Aorta (tissue), 5 donors: Measurements from ENCODE around the gene GAGE10. TPM values are rescaled to one million over a fixed set of nuclear protein-coding genes. Genes with fewer than 3 reads are reported as not detected.

Experiments
- ATAC-seq: fragments of 200-7000 bp; cut with Tn5 transposase; one replicate; pipeline ENCODE4 v1.9.1; 2022; ENCODE audit warnings: moderate library complexity; ENCODE audit not compliant: low FRiP score
- DNase-seq, 2 donors: peaks; one replicate each; pipeline ENCODE4 v3.0.0-alpha.2; 2020
- H3K27ac ChIP-seq, 2 donors: one replicate each; pipeline ENCODE4 v1.5.1; 2013; ENCODE audit warnings: low read length in 2 of 2, mild to moderate bottlenecking in 2 of 2, moderate library complexity in 2 of 2, control low read depth in 1 of 2, inconsistent platforms in 1 of 2, low read depth in 1 of 2
- H3K27me3 ChIP-seq, 2 donors: one replicate each; pipeline ENCODE4 v1.6.1; 2013; ENCODE audit warnings: control low read depth in 1 of 2, low read length in 1 of 2, mild to moderate bottlenecking in 1 of 2, moderate library complexity in 1 of 2; ENCODE audit not compliant: insufficient read depth in 2 of 2, control insufficient read depth in 1 of 2
- H3K36me3 ChIP-seq, 2 donors: one replicate each; pipeline ENCODE4 v1.6.1; 2013; ENCODE audit warnings: control low read depth in 1 of 2, low read length in 1 of 2, mild to moderate bottlenecking in 1 of 2; ENCODE audit not compliant: insufficient read depth in 2 of 2, control insufficient read depth in 1 of 2
- H3K4me1 ChIP-seq, 2 donors: one replicate each; pipeline ENCODE4 v1.6.1; 2013; ENCODE audit warnings: low read length in 2 of 2, control low read depth in 1 of 2, mild to moderate bottlenecking in 1 of 2, moderate library complexity in 1 of 2; ENCODE audit not compliant: insufficient read depth in 2 of 2, control insufficient read depth in 1 of 2
- H3K4me3 ChIP-seq, 2 donors: one replicate each; pipeline ENCODE4 v1.5.1; 2013; ENCODE audit warnings: low read length in 2 of 2, control low read depth in 1 of 2, mild to moderate bottlenecking in 1 of 2
- H3K9me3 ChIP-seq: one replicate; pipeline ENCODE4 v1.6.1; 2013; ENCODE audit warnings: mild to moderate bottlenecking, low read length; ENCODE audit not compliant: control insufficient read depth
- WGBS, 2 donors: extraction: QIAGEN DNeasy Blood & Tissue Kit; methylation state at CpG; one replicate each; pipeline ENCODE4 v1.1.7; 2013; 5-methylcytosine and 5-hydroxymethylcytosine counted together
- intact Hi-C, 2 donors: fragments of 100-400 bp; cut with DNase I; formaldehyde crosslinking; loops; one replicate each; pipeline versions ENCODE4 v1.14.2 to v1.15.0; 2022
- polyA plus RNA-seq, 2 donors: library from polyadenylated mRNA; stranded (reverse); fragments of 200-250 nt; gene quantifications; one replicate each; pipeline ENCODE4 v1.2.3, GENCODE V29; 2013
- total RNA-seq, 2 donors: library from RNA; stranded (reverse); fragmentation: NEBNext Ultra II Directional; extraction: Animal tissue kit (Norgen Biotek cat#: 25700); gene quantifications; one replicate each; pipeline ENCODE4 v1.2.1, GENCODE V29; 2021
- donor health status: healthy with polysubstance abuse.
- donor health status: Bipolar disorder and iron deficiency.
- donor health status: DM: no; HTN: no; CAD: no.
- donor health status: DM: no; HTN: no; CAD: no.
- donor health status: DM: yes; HTN: yes; CAD: no.

Gene GAGE10
- total and polyA plus RNA-seq, 4 donors = not detected

GRCh38 chrX:49272421-49272820 lies 31.0 kb upstream of the GAGE10 start:
- ATAC-seq (no peak), DNase-seq (peak; percentile 9 to 23)
- intact Hi-C loops = loop anchor here in 1 of 2 donors (5.0 kb wide), 1 partner anchor 80 kb away; no protein-coding TSS in a partner anchor
- Histone ChIP-seq H3K9me3 (no peaks in the 10 kb centered on the region), H3K4me1 (peaks cover 0 to 2% of the 10 kb centered on the region in 2 donors), H3K4me3 (no peak overlapping the region), H3K36me3 (no peaks in the 10 kb centered on the region), H3K27ac (no peak overlapping the region), H3K27me3 (no peaks in the 10 kb centered on the region)
- 56 to 66% methylated on average over 6 of the region's 6 CpGs for WGBS, 2 donors

GRCh38 chrX:49273181-49273727 lies 30.2 kb upstream of the GAGE10 start:
- intact Hi-C loops = loop anchor here in 1 of 2 donors (5.0 kb wide), 1 partner anchor 81 kb away; no protein-coding TSS in a partner anchor
- Histone ChIP-seq H3K4me3 (no peak overlapping the region), H3K36me3 (no peaks in the 10 kb centered on the region), H3K4me1 (peaks cover 0 to 2% of the 10 kb centered on the region in 2 donors), H3K9me3 (no peaks in the 10 kb centered on the region), H3K27me3 (no peaks in the 10 kb centered on the region), H3K27ac (no peak overlapping the region)
- WGBS, 2 donors = 81 to 84% methylated on average over 8 of the region's 8 CpGs
- DNase-seq = peak; percentile 8 to 26
- no peak for ATAC-seq

- Histone ChIP-seq H3K9me3 (no peaks in the 10 kb centered on the region), H3K36me3 (no peaks in the 10 kb centered on the region), H3K4me3 (no peak overlapping the region), H3K27me3 (no peaks in the 10 kb centered on the region), H3K27ac (no peak overlapping the region), H3K4me1 (peaks cover 0 to 2% of the 10 kb centered on the region in 2 donors)
- 19 to 31% methylated on average over 1 of the region's 1 CpG for WGBS, 2 donors
- ATAC-seq = no peak
- no peak for DNase-seq
- intact Hi-C loops = no loop called here
These were observed 27.2 kb upstream of the GAGE10 start for GRCh38 chrX:49276207-49276606.

DNA sequence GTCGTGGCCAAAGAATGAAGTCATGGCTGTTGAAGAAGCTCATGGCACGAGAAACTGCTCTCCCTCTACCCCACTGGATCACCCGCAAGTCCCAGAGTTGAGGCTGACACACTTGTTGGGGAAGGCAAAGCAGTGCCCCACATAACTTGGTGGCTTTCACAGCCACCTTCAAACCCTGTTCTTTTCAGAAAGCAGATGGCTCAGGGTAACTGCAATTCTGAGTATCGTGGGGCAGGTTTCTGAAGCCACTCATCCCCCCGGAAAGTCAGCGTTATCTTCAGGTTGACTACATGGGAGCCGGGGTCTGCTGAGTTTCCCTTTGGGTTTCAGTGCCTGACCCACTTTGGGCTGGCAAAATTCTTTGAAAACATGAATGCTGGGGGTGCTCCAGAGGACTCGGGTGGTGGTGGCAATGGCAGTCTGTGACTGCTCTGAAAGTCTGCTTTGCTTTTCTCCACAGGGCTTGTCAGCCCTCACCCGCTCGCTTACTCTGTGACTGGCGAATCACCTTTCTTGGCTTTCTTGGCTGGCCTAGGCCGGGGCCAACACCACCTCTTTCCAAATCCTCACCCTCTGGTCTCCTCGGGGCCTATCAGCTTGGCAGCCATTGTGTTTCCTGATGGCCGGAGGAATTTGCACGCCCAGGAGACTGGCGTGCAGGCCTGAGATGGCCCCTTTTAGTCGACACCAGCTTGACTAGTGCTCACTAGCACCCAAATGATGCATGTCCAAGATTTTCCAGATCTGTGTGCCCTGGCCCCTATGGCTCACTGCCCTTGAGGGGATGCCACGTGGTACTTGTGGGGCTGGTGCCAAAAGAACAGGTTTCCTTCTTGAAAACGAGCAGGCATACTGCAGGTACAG lies 26.5 kb upstream of the GAGE10 start:
- Histone ChIP-seq H3K36me3 (no peaks in the 10 kb centered on the region), H3K27ac (peak overlapping the region; percentile 30 to 33), H3K27me3 (no peaks in the 10 kb centered on the region), H3K9me3 (no peaks in the 10 kb centered on the region), H3K4me1 (peaks cover 0 to 2% of the 10 kb centered on the region in 2 donors), H3K4me3 (no peak overlapping the region)
- 38 to 42% methylated on average over 19 of the region's 19 CpGs for WGBS, 2 donors
- intact Hi-C loops = no loop called here
- ATAC-seq (no peak), DNase-seq (no peak)

DNA sequence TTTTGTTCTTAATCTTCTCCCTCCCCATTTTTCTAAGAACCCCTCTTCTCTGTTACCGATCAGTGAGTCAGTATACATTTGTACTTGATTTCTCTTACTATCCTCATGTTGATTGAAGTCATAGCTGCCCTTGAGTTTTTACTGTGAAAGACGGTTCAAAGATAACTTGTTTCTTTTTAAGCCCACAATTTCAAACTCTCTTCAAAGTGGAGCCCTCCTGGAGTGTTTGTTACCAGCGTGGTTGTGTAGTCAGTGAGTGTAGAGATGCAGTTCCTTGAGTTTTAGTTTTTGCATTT lies 26.0 kb upstream of the GAGE10 start:
- peak overlapping the region in 1 of 2 donors; percentile 33 for H3K27ac ChIP-seq
- WGBS, 2 donors = 56 to 70% methylated on average over 3 of the region's 3 CpGs

DNA sequence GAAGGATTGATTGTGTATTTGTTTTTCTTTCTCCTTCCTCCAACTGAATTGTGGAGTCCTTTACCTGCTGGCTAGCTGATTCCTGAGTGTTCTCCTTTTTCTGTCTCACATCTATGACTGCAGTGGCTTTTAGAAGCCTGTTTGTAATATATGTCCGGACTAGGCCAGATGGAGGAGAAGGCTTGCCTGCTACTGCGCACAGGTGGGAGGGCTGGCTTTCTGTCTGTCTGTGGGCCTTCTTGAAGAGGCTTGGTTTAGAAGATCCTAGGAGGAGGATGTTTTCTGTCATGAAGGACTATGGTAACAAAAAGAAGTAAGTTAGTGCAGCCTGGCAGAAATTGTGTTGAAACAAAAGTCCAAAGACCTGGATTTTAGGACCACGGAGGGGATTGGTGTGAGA lies 25.4 kb upstream of the GAGE10 start:
- no peak for ATAC-seq
- no peak for DNase-seq

More for the DNA sequence above, 26.0 kb upstream of the GAGE10 start:
- Histone ChIP-seq H3K27me3 (no peaks in the 10 kb centered on the region), H3K4me1 (peaks cover 0 to 2% of the 10 kb centered on the region in 2 donors), H3K4me3 (no peak overlapping the region), H3K9me3 (no peaks in the 10 kb centered on the region), H3K36me3 (no peaks in the 10 kb centered on the region)
- intact Hi-C loops = no loop called here
- ATAC-seq (no peak), DNase-seq (no peak)

GRCh38 chrX:49282647-49283011 lies 20.8 kb upstream of the GAGE10 start:
- no peaks in the 10 kb centered on the region for H3K4me1 ChIP-seq
- DNase-seq (no peak), ATAC-seq (peak; percentile 65)
- WGBS, 2 donors = 13 to 18% methylated on average over 11 of the region's 11 CpGs
- no peak overlapping the region for H3K4me3 ChIP-seq
- H3K36me3 ChIP-seq = no peaks in the 10 kb centered on the region
- H3K9me3 ChIP-seq = no peaks in the 10 kb centered on the region
- H3K27ac ChIP-seq = no peak overlapping the region
- H3K27me3 ChIP-seq = no peaks in the 10 kb centered on the region
- intact Hi-C loops = no loop called here

More for the DNA sequence above, 25.4 kb upstream of the GAGE10 start:
- intact Hi-C loops = no loop called here
- H3K4me3 ChIP-seq = no peak overlapping the region
- no peaks in the 10 kb centered on the region for H3K9me3 ChIP-seq
- H3K27ac ChIP-seq = no peak overlapping the region
- 83 to 91% methylated on average over 3 of the region's 3 CpGs for WGBS, 2 donors
- H3K27me3 ChIP-seq = no peaks in the 10 kb centered on the region
- H3K36me3 ChIP-seq = no peaks in the 10 kb centered on the region
- H3K4me1 ChIP-seq = peaks cover 0 to 2% of the 10 kb centered on the region in 2 donors

DNA sequence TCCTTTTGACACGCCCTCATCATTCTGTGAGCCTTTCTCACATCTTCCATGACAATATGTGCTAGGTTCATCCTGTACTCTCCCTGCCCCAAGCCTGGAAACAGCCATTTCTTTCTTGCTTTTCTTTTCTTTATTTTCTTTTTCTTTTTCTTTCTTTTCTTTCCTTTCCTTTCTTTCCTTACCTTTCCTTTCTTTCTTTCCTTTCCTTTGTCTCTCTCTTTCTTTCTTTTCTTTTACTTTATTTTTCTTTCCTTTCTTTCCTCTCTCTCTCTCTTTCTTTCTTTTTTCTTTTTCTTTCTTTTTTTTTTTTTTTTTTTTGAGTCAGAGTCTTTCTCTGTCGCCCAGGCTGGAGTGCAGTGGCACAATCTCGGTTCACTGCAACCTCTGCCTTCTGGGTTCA lies 19.2 kb upstream of the GAGE10 start:
- Histone ChIP-seq H3K9me3 (no peaks in the 10 kb centered on the region), H3K27ac (no peak overlapping the region), H3K4me3 (no peak overlapping the region), H3K27me3 (no peaks in the 10 kb centered on the region), H3K36me3 (no peaks in the 10 kb centered on the region), H3K4me1 (no peaks in the 10 kb centered on the region)
- ATAC-seq (no peak), DNase-seq (no peak)
- 83 to 90% methylated on average over 3 of the region's 3 CpGs for WGBS, 2 donors
- intact Hi-C loops = no loop called here

GRCh38 chrX:49286136-49286535 lies 17.3 kb upstream of the GAGE10 start:
- WGBS, 2 donors = 90 to 95% methylated on average over 18 of the region's 18 CpGs

More at GRCh38 chrX:49286136-49286535, 17.3 kb upstream of the GAGE10 start:
- no peak overlapping the region for H3K27ac ChIP-seq
- no peak overlapping the region for H3K4me3 ChIP-seq
- no peaks in the 10 kb centered on the region for H3K36me3 ChIP-seq
- peak; percentile 51 for ATAC-seq
- H3K9me3 ChIP-seq = no peaks in the 10 kb centered on the region
- intact Hi-C loops = no loop called here
- no peaks in the 10 kb centered on the region for H3K27me3 ChIP-seq
- no peaks in the 10 kb centered on the region for H3K4me1 ChIP-seq
- no peak for DNase-seq
